ENCODE results near the gene KCNA1.

DNA sequence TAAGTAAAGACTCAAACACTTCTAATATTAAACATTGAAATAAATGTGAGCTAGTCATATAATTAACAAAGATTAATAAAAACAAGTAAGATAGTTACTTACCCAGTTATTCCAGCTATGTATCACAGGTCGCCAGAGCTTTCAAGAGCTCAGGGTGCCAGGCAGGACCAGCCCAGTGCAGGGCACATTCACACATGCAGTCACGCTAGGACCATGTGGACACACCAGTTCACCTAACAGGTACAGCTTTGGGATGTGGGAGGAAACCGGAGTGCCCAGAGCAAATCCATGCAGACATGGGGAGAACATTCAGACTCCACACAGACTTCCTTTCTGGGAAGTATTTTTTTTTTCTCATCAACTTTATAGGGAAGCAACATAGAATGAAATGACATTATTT lies 39.3 kb upstream of the KCNA1 start:
- TF ChIP-seq, protein P1, sequence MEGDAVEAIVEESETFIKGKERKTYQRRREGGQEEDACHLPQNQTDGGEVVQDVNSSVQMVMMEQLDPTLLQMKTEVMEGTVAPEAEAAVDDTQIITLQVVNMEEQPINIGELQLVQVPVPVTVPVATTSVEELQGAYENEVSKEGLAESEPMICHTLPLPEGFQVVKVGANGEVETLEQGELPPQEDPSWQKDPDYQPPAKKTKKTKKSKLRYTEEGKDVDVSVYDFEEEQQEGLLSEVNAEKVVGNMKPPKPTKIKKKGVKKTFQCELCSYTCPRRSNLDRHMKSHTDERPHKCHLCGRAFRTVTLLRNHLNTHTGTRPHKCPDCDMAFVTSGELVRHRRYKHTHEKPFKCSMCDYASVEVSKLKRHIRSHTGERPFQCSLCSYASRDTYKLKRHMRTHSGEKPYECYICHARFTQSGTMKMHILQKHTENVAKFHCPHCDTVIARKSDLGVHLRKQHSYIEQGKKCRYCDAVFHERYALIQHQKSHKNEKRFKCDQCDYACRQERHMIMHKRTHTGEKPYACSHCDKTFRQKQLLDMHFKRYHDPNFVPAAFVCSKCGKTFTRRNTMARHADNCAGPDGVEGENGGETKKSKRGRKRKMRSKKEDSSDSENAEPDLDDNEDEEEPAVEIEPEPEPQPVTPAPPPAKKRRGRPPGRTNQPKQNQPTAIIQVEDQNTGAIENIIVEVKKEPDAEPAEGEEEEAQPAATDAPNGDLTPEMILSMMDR (IDR thresholded peaks at IDR 0.05) = no peak
- TF ChIP-seq POLR2A (IDR thresholded peaks at IDR 0.05) = no peak
